Fibroblast of villous mesenchyme (primary cell): ENCODE measurements around the gene DPYD. TPM values are rescaled to one million over a fixed set of nuclear protein-coding genes. Genes with fewer than 3 reads are reported as not detected.
A peak's percentile ranks its signal among the peaks of the same experiment; 100 is the strongest.

Experiments
- DNase-seq: peaks from one replicate; pipeline ENCODE4 v3.0.0-alpha.2; 2010; ENCODE audit warnings: low read depth
- H3K4me3 ChIP-seq: 2 replicates; pipeline ENCODE4 v1.5.1; 2011; ENCODE audit warnings: low read depth, mild to moderate bottlenecking, low read length
- CTCF ChIP-seq: IDR thresholded peaks from 2 replicates; pipeline ENCODE4 v1.5.1; 2012; ENCODE audit warnings: low read depth, mild to moderate bottlenecking, low read length; ENCODE audit not compliant: insufficient read depth
- total RNA-seq: library from RNA; depleted of rRNA; stranded (reverse); fragments of >200 nt; gene quantifications from 2 replicates; pipeline ENCODE4 v1.2.3, GENCODE V29; 2012

The DPYD gene
- total RNA-seq, 1 donor = 48.4 TPM

GRCh38 chr1:97412737-97413136 is 508.1 kb downstream of the DPYD start:
- no peak for TF ChIP-seq CTCF
- no peak overlapping the region for H3K4me3 ChIP-seq
- peak; percentile 0 for DNase-seq

GRCh38 chr1:97412166-97412565 is 508.7 kb downstream of the DPYD start:
- TF ChIP-seq CTCF = no peak
- peak; percentile 38 for DNase-seq
- H3K4me3 ChIP-seq = no peak overlapping the region

GRCh38 chr1:97396463-97396862 is 524.4 kb downstream of the DPYD start:
- TF ChIP-seq CTCF = no peak
- no peak for DNase-seq
- no peak overlapping the region for H3K4me3 ChIP-seq

DNA sequence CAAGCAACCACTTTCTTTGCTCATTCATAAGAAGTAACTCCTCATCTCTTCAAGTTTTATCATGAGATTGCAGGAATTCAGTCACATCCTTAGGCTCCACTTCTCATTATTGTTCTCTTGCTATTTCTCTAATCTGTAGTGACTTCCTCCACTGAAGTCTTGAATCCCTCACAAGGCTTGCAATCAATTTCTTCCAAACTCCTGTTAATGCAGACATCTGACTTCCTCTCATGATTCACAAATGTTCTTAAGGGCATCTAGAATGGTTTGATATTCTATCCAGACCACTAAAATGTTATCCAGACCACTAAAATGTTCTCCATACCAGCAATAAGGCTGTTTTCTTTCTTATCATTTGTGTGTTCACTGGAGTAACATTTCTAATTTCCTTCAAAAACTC is 528.1 kb downstream of the DPYD start:
- H3K4me3 ChIP-seq = no peak overlapping the region
- TF ChIP-seq CTCF = no peak
- no peak for DNase-seq

GRCh38 chr1:97385536-97386277 is 535.1 kb downstream of the DPYD start:
- DNase-seq = no peak

DNA sequence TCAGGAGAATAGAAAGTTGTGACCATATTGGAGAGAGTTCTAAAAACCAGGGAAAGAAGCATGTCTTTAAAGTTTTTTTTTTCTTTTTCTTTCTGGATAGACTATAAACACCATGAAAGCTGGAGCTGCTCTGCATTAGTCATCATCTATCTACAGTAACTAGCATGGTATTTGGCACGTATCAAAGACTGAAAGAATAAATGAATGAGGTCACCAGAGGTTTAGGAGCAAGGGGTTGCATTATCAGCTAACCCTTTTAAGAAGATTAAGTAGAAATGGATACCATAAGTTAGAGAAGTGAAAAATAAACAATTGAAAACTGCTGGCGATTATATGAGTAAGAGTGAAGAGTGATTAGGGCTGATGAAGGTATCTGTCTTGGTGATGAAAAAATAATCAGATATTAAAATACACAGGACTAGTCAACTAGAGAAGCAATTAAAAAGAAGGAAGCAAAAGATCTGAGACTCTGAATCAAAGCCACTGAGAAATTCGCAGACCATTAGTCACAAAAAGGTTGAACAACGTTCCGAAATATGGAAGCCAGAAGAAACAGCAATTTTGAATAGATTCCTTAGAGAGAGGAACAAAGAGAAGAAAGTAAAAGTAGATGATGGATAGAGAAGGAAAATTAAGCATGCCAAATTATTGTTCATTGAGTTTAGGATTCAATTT is 536.4 kb downstream of the DPYD start:
- DNase-seq = peak; percentile 34

More at GRCh38 chr1:97385536-97386277, 535.1 kb downstream of the DPYD start:
- no peak overlapping the region for H3K4me3 ChIP-seq
- TF ChIP-seq CTCF = no peak

More for the DNA sequence above, 536.4 kb downstream of the DPYD start:
- TF ChIP-seq CTCF = no peak
- H3K4me3 ChIP-seq = no peak overlapping the region
